ENCODE data around the gene CZIB.

GRCh38 chr1:53241828-53242227, 21.4 kb upstream of the CZIB start:
- TF ChIP-seq EP300 (IDR thresholded peaks at IDR 0.05) (no peak), CTCF (IDR thresholded peaks at IDR 0.05) (no peak)

Measured in tibial nerve (tissue), 4 donors.